Keratinocyte (primary cell): ENCODE measurements around the gene PAPSS2. TPM values are rescaled to one million over a fixed set of nuclear protein-coding genes. Genes with fewer than 3 reads are reported as not detected.

Experiments used
- DNase-seq: peaks from one replicate; pipeline ENCODE4 v3.0.0-alpha.2; 2011; ENCODE audit warnings: low read depth, missing footprints, low spot score
- FAIRE-seq: peaks from 2 replicates; lab custom pipeline; 2011; peaks lifted over from hg19 to GRCh38; lab: Jason Lieb, UNC
- H2AFZ ChIP-seq: 2 replicates; pipeline ENCODE4 v1.6.0; 2012; ENCODE audit warnings: low read length, control low read depth, inconsistent platforms; ENCODE audit not compliant: control insufficient read depth
- H3K27ac ChIP-seq: 2 replicates; pipeline ENCODE4 v1.5.1; 2011; ENCODE audit warnings: low read length; ENCODE audit not compliant: control insufficient read depth, insufficient read depth
- H3K27me3 ChIP-seq: 3 replicates; pipeline ENCODE4 v1.6.0; 2011; ENCODE audit warnings: low read length; ENCODE audit not compliant: control insufficient read depth, insufficient read depth; ENCODE audit errors: extremely low read depth
- H3K36me3 ChIP-seq, 2 experiments: 2 replicates in 1 of 2; 3 replicates in 1 of 2; pipeline ENCODE4 v1.5.1; 2011; ENCODE audit warnings: low read length in 2 of 2, mild to moderate bottlenecking in 1 of 2; ENCODE audit not compliant: control insufficient read depth in 2 of 2, insufficient read depth in 2 of 2; ENCODE audit errors: extremely low read depth in 1 of 2
- H3K4me1 ChIP-seq: 3 replicates; pipeline ENCODE4 v1.5.1; 2011; ENCODE audit warnings: low read length; ENCODE audit not compliant: control insufficient read depth, insufficient read depth; ENCODE audit errors: extremely low read depth
- H3K4me2 ChIP-seq: 3 replicates; pipeline ENCODE4 v1.6.0; 2011; ENCODE audit warnings: low read depth, low read length; ENCODE audit not compliant: control insufficient read depth, insufficient read depth; ENCODE audit errors: extremely low read depth
- H3K4me3 ChIP-seq, 3 experiments: fragments of 200-600 bp in 1 of 3; sonication (generic) in 1 of 3; 2 replicates in 2 of 3; 3 replicates in 1 of 3; pipeline ENCODE4 v1.5.1; 2011 to 2016; ENCODE audit warnings: low read length in 3 of 3, mild to moderate bottlenecking in 3 of 3, control low read depth in 2 of 3, inconsistent platforms in 1 of 3, low read depth in 1 of 3, mixed read lengths in 1 of 3, mixed run types in 1 of 3, moderate library complexity in 1 of 3; ENCODE audit not compliant: control insufficient read depth in 2 of 3, insufficient read depth in 2 of 3; ENCODE audit errors: extremely low read depth in 1 of 3
- H3K79me2 ChIP-seq: 2 replicates; pipeline ENCODE4 v1.6.0; 2012; ENCODE audit warnings: low read length; ENCODE audit not compliant: control insufficient read depth, insufficient read depth
- H3K9ac ChIP-seq: 3 replicates; pipeline ENCODE4 v1.6.0; 2011; ENCODE audit warnings: low read length; ENCODE audit not compliant: control insufficient read depth, insufficient read depth; ENCODE audit errors: extremely low read depth
- H3K9me1 ChIP-seq: 3 replicates; pipeline ENCODE4 v1.6.0; 2011; ENCODE audit warnings: low read length; ENCODE audit not compliant: control insufficient read depth, insufficient read depth; ENCODE audit errors: extremely low read depth
- H3K9me3 ChIP-seq: 2 replicates; pipeline ENCODE4 v1.5.1; 2012; ENCODE audit warnings: low read depth, low read length; ENCODE audit not compliant: control insufficient read depth
- H4K20me1 ChIP-seq: 3 replicates; pipeline ENCODE4 v1.6.0; 2011; ENCODE audit warnings: low read length; ENCODE audit not compliant: control insufficient read depth, insufficient read depth; ENCODE audit errors: extremely low read depth
- CTCF ChIP-seq, 3 experiments: IDR thresholded peaks in 1 of 3; conservative IDR thresholded peaks in 1 of 3; optimal IDR thresholded peaks in 1 of 3; 2 replicates in 2 of 3; 3 replicates in 1 of 3; pipeline versions ENCODE3 to v1.5.1; 2011; ENCODE audit warnings: low read length in 3 of 3, mild to moderate bottlenecking in 3 of 3, moderate library complexity in 2 of 3, control low read depth in 1 of 3, inconsistent platforms in 1 of 3; ENCODE audit not compliant: insufficient read depth in 2 of 3; ENCODE audit errors: extremely low read depth in 1 of 3
- EZH2 ChIP-seq: IDR thresholded peaks from one replicate; pipeline ENCODE4 v1.6.1; 2012; ENCODE audit warnings: inconsistent platforms, mild to moderate bottlenecking, low read length, moderate library complexity
- dilution Hi-C: fragments of 300-500 bp; cut with MboI; formaldehyde crosslinking; loops from one replicate; pipeline ENCODE4 v1.7.0; 2020; ENCODE audit warnings: low sequenced_read_pairs; ENCODE audit not compliant: extremely low pct_ligation_motif_present
- polyA plus RNA-seq, 5 experiments: library from polyadenylated mRNA; depleted of rRNA in 3 of 5; stranded (reverse) in 3 of 5; stranded (forward) in 1 of 5; unstranded in 1 of 5; fragments of >200 nt; gene quantifications; 1 replicate in 1 of 5; 2 replicates in 3 of 5; 3 replicates in 1 of 5; pipeline versions ENCODE4 v1.2.1 to v1.2.3, GENCODE V29; 2011 to 2012; ENCODE audit warnings: missing spikeins in 2 of 5, low read depth in 1 of 5, low replicate concordance in 1 of 5

The PAPSS2 gene
- polyA plus RNA-seq, 1 donor (not counting 4 experiments of a cell fraction or from before 2014, with no cell fraction given), result 1.1 TPM

GRCh38 chr10:87664276-87664701 is 4.6 kb downstream of the PAPSS2 start:
- Histone ChIP-seq H3K79me2 (no peaks in the 10 kb centered on the region), H3K36me3 (no peaks in the 10 kb centered on the region), H3K27ac (no peak overlapping the region), H2AFZ (no peak overlapping the region), H3K4me2 (no peak overlapping the region), H3K9me1 (no peaks in the 10 kb centered on the region), H3K4me3 (no peak overlapping the region), H4K20me1 (no peaks in the 10 kb centered on the region), H3K9me3 (no peaks in the 10 kb centered on the region), H3K4me1 (peaks cover 2% of the 10 kb centered on the region), H3K9ac (no peak overlapping the region), H3K27me3 (peaks cover 3% of the 10 kb centered on the region)
- TF ChIP-seq EZH2, result no peak
- no peak for TF ChIP-seq CTCF (optimal IDR thresholded peaks at IDR 0.05 in 1 of 3, IDR thresholded peaks at IDR 0.05 in 1 of 3, conservative IDR thresholded peaks at IDR 0.05 in 1 of 3; ENCODE audit: extremely low read depth in 1 of 3, insufficient read depth in 2 of 3, low read length in 3 of 3)
- dilution Hi-C loops, result no loop called here
- DNase-seq, result no peak
- FAIRE-seq, result no peak

- no peaks in the 10 kb centered on the region for H3K9me1 ChIP-seq
- no peaks in the 10 kb centered on the region for H3K36me3 ChIP-seq
- no peak for FAIRE-seq
- DNase-seq, result no peak
- no peak overlapping the region for H2AFZ ChIP-seq
- H3K4me2 ChIP-seq, result no peak overlapping the region
- H4K20me1 ChIP-seq, result no peaks in the 10 kb centered on the region
- no peak overlapping the region for H3K27ac ChIP-seq
- H3K27me3 ChIP-seq, result no peaks in the 10 kb centered on the region
- H3K4me1 ChIP-seq, result no peaks in the 10 kb centered on the region
- H3K9me3 ChIP-seq, result no peaks in the 10 kb centered on the region
- H3K9ac ChIP-seq, result no peak overlapping the region
- TF ChIP-seq EZH2, result no peak
- TF ChIP-seq CTCF (optimal IDR thresholded peaks at IDR 0.05 in 1 of 3, IDR thresholded peaks at IDR 0.05 in 1 of 3, conservative IDR thresholded peaks at IDR 0.05 in 1 of 3; ENCODE audit: extremely low read depth in 1 of 3, insufficient read depth in 2 of 3, low read length in 3 of 3), result no peak
- no peak overlapping the region for H3K4me3 ChIP-seq
- dilution Hi-C loops, result no loop called here
- no peaks in the 10 kb centered on the region for H3K79me2 ChIP-seq
Measured at GRCh38 chr10:87667493-87667892, 7.8 kb downstream of the PAPSS2 start.
